ENCODE results near the gene POU2F3.

Gene POU2F3

DNA sequence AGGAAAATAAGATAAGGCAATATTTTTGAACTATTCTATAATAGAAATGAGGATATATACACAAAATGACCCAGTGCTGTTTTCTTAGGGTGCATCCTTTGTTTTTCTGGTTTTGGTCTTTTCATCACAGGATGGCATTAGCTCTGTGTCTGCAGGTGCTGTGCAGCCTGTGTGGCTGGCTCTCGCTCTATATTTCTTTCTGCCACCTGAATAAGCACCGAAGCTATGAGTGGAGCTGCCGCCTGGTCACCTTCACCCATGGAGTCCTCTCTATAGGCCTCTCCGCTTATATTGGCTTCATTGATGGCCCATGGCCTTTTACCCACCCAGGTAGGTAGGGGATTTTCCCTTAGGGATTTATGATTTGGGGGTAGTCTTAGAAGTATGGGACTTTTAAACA lies 87.4 kb downstream of the POU2F3 start:
- DNase-seq: no peak

DNA sequence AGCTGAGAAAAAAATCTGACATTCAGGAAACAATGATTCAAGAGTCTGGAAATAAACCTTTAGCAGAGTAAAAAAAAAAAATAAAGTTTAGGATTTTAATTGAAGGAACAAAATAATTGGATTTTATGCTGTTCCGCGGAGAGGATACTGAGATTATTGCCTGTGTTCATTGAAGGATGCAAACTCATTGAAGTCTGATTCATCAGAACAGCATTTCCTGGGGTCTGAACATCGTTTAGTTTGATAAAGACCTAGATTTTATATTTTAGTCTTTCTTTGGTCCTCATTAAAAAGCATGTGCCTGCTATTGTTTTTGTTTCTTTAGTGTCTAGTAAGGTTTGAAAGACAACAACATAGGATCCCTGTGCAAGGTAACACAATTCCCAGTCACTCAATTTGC lies 89.6 kb downstream of the POU2F3 start:
- no peak for DNase-seq

DNA sequence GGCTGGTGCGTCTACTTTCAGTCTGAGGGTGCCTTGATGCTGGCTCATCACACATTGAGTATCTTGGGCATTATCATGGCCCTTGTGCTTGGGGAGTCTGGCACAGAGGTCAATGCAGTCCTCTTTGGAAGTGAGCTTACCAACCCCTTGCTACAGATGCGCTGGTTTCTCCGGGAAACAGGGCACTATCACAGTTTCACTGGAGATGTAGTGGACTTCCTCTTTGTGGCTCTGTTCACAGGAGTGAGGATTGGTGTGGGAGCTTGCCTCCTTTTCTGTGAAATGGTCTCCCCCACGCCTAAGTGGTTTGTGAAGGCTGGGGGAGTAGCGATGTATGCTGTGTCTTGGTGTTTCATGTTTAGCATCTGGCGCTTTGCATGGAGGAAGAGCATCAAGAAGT lies 90.1 kb downstream of the POU2F3 start:
- no peak for DNase-seq

DNA sequence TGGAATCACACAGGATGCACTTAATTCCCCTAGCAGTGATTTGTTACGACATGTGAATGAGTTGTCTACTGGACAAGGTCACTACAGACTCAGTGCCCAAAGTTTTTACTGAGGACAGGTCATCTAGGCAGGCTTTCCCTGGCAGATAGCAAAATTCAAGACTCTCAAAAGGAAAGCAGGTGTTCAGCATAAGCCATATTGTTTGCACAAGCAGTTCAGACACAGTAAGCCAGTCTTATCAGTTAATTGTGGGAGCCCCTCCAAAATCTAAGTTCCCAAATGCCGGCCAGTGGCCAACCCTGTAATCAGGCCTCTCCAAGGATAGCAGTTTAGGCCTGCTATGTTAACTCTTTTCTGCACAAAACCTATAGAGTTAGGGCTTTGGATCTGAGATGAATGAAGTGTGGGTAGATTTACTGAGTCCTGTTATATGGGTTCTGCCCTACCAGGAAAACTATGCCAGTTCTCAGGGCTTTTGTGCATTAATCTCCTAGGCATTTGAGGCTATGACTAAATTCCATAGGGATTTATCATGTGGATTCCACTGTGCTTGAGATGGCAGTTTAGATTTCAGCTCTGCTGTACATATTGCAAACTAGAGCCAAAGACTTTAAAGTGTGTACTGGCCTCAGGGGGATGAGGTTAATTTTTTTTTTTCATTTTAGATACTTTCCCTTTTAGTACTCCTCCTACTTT lies 91.5 kb downstream of the POU2F3 start:
- no peak for DNase-seq

DNA sequence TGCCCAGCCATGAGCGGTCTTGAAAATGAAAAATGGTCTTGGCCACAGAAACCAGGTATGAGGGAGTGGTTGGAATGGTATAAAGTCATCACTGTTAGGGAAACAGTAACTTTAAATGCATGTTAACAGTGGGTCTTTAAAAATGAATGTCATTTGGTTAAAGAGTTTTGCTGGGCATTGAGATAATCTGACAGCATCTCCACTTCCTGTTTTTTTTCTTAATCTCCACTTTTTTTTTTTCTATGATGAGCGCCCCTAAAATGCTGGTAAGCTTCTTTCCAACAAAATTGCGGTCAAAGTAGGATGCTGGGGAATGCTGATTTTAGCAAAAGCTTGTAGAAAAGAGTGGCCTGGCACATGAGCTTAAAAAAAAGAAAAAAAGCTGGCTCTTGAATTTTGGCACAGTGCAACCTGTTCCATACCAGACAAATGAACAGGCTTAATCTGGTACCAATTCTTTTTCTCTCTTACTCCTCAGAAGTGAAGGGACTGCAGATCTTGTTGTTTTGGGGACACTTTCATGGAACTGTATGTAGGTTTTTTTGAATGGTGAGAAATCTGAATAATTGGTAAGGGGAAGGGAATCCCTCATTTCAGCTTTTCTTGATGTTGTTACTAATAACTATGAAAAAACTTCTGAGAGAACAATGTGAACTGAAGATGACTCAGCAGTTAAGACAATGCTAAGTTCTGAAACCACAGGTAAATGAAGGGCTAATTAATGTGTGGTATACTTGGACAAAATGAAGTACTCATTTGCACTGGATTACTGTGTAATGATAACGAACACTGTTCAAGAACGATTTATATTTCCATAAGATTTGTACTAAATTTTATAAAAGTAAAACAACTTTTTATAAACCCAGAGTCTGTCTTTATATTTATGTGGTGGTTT lies 93.1 kb downstream of the POU2F3 start:
- no peak for DNase-seq

DNA sequence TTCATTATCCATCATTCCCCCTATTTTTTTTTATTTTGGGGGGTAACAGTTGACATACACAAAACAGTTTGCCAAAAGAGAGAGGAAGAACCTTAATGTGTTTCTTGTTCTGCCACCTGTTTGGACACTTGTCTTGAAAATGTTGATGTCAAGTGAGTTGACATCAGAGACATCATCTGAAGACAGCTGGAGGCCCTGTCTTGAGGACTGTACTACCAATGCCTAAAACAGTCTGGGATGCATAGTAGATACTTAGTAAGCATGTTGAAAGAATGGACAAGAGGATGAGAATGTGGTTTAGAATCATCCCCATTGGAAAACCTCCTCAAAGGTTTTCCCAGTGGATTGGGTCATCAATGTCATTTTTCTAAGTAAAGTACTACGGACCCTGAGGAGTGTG lies 93.9 kb downstream of the POU2F3 start:
- no peak for DNase-seq

DNA sequence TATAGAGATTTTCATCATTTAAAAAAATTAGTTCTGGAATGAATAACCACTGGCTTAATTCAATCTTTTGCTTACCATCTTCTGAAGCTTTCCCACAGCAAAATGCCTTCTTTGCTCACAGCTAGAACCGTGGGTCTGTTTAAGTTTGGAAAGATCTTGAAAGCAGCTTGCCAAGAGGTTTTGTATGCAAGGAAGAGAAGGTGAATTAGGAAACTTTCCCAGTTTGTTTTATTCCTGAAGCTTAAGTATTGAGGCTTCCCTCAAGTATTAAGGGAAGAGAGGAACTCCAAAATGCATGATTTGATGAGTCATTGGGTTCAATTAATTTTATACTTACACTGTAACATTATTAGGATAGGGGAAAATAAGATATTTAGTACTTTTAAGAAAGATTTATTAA lies 94.4 kb downstream of the POU2F3 start:
- no peak for DNase-seq

DNA sequence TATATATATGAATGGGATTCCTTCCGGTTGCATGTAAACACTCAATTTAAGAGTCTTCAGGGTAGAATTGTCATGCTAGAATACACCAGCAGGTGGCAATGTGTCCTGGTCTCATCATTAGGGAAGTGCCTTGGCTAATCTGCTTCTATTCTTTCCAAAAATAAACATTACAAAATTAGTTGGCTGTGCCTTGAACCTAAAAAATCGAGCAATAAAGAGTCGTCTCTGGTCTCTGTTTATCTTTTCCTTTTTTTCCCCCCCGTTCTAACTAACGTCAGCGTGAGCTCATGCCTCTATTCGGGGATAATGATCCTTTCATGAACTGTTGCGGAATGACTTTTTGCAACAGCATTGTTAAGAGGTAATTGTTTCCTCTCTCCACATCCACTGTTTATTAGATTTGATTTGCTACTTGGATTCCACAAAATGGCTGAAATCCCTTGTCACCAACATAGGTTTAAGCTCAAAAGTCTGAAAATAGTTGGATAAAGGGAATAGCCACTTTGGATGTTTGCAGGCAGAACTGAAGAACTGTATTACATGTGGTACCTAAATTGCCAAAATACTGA lies 95.0 kb downstream of the POU2F3 start:
- peak; percentile 55 for DNase-seq

DNA sequence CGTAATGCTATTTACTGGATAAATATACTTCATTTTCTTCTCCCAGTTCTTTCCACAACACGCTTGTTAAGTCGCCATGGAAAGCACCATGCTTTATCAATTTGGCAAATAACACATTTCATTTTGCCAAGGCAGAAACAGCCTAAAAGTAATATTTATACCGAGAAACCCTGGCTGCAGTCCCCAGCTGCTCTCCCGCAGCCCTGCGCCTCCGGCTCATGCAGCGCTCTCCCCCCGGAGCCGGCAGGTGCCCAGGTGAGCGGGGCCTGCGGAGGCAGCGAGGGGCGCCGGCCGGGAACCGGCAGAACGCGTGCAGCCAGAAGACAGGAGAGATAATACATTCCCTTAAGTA lies 95.6 kb downstream of the POU2F3 start:
- DNase-seq: no peak

DNA sequence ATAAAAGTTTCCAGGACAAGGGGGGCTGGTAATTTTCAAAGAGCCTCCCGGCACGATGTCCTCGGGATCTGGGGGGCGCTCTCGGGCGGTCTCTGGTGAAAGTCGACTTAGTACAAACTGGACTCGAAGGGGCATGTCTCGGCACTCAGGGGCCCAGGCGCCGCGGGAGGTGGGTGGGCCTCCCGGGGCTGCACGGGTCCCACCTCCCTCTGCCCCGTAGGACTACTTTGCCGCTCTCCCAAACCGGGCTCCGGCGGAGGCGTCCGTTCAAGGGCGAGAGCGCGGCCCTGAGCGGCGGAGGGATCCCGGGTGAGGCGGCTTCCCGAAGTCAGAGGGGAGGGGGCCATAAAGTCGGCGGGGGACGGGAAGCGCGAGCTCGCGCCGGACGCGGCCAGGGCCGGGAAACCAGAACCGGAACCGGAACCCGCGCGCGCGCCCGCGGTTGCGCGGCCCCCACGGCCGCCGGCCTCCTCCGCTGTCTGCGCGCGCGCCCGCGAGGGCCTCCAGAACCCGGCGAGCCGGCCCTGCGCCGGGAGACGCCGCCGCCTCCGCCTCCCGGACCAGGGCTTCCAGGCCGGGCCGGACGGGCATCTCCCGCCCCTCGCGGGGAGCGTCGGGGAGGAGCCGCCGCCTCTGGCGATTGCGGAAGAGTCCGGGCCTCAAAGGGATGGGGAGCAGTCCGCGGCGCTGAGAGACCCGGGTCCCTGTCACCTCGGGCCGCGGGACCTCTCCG lies 96.1 kb downstream of the POU2F3 start, which contains the start of gene ARHGEF12:
TSS of gene ARHGEF12 (plus strand) at position 506 of the 733 bp plus-strand sequence. CDS start 831 bp downstream, outside the sequence.
- DNase-seq: peak; percentile 89

DNA sequence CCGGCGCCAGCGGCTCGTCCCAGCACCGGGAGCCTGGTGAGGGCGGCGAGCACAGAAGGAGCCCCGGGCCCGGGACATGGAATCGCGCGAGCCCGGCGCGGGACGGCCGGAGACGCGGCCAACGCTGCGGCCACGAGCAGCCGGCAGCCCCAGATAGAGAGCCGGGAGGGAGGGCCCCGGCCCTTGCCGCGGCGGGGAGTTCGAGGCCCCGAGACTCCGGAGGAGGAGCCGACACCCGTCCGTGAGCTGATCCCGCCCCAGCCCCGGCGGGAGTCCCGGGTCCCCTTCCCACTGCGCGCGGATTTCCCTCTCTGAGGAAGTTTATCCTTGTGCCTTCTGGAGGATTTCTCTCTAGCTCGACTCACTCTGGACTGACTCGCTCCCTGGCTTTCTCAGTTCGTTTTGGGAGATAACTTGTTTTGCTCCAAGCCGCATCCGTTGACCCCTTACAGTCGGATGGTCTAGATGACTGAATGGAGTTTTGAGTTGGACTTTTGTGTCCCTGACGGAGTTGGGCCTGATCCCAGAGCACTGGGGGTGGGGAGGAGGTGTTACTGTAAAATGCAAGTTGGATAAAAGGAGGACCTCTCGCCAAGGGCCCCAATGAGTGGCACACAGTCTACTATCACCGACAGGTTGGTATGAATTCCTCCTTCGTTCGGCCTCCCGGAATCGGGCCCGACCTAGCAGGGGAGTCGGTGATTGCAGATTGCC lies 96.9 kb downstream of the POU2F3 start:
- DNase-seq: no peak

DNA sequence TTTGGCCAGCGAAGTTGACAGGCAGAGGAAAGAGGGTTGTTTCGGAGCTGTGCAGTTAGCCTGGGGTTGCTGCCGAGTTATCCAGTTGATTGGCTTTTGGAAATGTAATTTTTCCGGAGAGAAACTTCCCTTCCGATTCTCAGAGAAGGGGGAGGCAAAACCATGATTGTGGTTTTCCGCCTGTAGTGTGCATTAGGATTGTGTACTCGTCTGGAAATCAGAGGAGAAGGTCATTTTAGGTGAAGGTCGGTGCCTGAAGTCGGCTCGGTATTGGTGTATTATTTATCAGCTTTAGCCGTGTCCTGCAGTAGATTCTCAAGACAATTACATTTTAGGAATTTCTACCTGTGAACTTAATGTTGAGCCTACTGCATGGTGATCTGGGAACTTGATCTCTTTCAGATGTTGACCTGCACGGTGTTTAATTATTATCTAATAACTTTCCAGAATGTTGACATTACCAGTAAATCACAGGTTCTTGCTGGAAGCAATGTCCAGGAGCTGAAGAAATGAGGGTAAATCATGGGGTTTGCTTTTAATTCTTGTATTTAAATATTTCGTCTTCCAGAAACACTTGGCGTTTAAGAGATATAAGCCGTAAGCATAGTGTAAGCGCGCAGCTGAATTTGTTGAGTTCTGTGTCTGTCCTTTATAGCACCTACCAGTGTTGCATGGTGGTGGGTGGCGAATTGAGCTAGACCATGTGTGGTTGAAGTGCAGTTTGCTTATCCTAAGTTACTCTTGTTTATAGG lies 97.6 kb downstream of the POU2F3 start:
- DNase-seq: no peak

DNA sequence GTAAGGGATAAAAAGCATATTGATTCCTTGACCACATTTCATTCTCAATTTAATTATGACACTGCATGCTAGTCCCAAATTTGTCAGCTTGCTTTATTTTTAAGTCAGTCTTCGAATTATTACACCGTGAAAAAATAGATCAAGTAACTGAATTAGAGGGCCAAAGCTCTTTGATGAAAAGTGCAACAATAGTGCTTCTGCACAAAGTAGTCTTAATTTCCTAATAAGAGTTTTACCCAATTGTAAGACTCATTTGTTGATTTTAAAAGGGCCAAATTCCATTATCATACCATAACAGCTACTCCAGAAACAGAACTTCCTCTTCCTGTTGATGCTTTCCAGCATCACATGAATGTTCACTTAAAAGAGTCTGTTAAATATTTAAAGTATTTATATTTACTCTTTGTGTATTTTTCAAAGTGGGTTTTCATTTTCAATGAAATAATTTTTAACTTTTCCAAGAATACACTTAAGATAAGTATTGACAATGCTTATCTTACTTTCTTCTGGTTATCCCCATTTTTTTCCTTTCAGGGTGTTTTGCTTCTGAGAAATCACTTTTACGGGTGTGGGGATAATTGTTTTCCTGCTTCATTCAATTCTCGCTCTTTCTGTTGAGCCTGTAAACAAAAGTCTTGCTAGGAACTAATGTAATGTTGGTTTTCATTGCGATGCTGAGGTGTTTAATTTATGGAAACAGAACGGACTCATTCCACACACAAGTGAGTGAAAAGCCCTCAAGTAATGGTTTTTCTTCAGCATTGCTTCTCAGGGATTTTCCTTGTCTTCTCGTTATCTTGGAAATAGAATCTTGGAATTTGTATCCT lies 98.4 kb downstream of the POU2F3 start:
- DNase-seq: no peak

DNA sequence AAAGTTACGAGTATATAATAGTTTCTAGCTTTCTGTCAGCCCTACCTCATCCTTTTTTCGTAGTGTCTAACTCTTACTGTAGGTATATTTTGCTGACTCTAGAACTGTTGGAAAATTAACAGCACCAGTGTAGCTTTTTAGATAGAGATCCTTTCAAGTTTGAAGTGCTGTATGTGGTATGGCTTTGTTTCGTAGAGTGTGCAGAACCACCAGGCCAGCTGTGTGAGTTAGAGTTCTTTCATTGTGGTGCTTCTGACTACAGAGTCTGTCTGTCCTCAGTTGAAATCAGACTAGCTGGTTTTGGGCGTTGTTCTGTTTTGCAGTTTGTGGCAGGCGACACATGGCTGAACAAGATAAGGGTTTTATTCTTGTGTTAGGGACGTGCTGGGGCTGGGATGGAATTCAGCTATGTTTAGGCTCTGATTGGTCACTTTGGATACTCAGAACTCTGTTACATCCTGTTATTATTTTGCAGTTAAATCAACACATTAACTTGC lies 99.5 kb downstream of the POU2F3 start:
- DNase-seq: no peak

DNA sequence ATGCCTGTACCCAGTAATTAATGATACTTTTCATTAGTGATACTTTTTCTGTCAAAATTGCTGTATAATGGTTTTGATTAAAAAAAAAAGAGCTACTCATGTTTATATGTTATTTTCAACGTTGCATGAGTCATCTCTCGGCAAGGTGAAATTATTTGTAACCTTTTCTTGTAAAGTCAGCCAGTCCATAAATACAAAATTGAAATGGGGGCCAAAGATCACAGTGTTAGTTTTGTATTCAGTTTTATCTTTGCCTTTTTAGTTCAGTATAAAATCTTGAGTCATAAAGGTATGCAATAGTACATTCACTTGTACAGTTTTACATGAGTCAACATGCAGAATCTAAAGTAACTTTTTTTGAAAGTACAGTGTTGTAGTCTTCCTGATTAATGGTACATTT lies 100.6 kb downstream of the POU2F3 start:
- no peak for DNase-seq

DNA sequence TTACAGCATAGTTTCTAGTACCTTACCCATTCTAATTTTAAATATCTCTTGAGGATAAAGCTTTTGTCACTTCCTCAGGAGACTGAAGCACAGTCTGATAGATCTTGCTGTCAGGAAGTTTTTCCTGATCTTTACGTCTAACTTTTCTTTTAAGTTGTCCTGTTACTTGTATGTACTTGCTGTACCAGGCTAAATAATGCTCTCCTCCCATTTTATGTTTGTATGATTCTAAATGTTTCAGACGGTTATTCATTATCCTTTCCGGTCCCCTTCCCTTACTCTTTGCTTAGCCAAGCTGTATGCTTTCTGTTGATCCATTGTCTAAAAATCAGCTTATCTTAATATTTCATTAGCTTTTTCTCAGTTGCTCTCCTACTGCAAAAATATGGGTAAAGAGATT lies 102.3 kb downstream of the POU2F3 start:
- DNase-seq: no peak

DNA sequence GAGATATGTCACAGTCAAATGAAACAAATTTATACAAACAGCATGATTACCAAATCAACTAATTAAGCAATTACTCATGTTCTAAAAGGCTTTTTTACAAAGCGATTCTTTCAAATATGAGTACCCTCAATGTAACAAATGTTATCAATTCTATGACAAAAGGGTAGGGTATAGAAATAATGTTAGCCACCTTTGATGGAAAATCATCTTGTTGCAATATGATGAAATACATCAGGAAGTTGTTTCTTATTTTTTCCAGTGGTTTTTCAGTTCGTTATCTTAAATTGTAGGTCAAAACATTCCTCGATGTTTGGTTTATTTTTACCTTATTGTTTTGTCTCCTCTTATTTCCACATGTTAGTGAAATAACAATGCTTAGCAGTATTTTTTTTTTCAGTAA lies 102.7 kb downstream of the POU2F3 start:
- no peak for DNase-seq

DNA sequence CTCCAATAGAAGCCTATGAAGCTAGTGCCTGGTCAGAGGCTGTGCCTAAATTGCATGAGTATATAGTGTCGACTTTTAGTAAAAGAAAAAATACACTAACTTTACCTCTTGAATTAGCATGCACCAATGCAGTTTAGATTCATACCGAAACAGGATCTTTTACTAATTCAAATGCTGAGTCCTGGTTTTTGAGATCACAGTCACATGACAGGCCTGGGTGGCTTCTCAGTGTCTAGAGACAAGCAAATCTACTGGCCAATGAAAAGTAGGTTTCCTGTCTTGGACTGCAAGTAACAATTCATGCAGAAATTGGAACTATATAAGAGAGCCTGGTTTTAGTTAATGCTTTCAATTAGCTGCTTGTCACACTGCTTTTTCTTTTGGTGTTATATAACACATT lies 103.5 kb downstream of the POU2F3 start:
- DNase-seq: no peak

DNA sequence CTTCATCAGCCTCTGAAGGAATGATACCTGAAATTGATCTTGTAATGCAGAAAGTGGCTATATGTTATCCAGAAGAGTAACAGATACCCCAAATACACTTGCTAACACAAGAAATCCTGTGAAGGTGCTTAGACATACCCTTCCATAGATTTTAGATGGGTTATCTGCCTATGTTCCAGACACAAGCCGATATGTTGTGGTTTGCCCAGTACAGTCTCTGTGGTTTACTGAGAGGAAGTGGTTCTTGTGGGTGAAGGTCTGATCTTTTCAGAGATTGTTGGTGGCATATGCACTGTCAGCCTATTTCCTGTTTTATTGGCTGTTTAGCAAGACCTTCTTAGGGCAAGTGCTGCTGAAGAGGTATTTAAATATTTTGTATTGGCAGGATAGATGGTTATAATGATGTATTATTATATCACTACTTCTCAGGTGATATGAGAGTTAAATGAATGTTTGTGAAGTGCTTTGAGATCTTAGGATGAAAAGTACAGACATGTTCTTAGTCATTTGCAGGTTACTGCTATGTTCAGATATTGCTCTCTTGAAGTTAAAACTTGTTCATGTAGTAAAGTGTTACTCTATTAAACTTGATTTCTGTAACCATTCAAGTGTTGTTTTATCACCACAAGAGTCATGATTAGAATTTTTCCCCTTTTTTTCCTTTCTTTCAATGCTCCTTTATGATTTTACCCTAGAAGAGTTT lies 104.5 kb downstream of the POU2F3 start:
- no peak for DNase-seq

DNA sequence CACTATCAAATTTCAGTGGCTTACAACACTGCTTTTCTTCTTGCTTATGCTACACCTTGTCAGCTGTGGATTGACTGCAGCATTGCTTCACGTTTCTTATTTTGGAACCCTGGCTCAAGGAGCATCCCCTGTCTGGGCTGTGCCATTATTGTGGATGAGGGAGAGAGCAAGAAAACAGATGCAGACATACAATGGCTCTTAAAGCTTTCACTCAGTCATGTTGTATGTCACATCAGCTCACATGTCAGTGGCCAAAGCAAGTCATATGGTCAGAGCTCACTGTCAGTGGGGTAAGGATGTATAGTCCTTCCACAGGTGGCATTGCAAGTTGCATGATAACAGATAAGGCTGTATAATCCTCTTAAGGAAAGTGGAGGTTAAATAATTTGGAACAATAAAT lies 106.3 kb downstream of the POU2F3 start:
- DNase-seq: no peak
